NCI-H774 (cell line): ENCODE measurements around the gene IL20RA.
"Not testable (repeated sequence)": the region's sequence is repeated elsewhere in the genome, so short reads cannot be mapped to it uniquely, and the experiment has no call there.

Experiments
- DNase-seq: peaks from one replicate; lab custom pipeline; 2025; lab: John Stamatoyannopoulos, UW

The IL20RA gene

GRCh38 chr6:137044366-137045221 is at the start of gene IL20RA:
IL20RA (minus strand) TSS chr6:137044965; CDS start chr6:137044728, 237 bp downstream.
- DNase-seq = peak; percentile 52

GRCh38 chr6:137093183-137094069 is 48.7 kb upstream of the IL20RA start:
- DNase-seq = no peak

- DNase-seq = no peak
Measured at GRCh38 chr6:137092018-137092417, 47.3 kb upstream of the IL20RA start.

- DNase-seq = no peak
Measured at GRCh38 chr6:137089305-137089704, 44.5 kb upstream of the IL20RA start.

GRCh38 chr6:137087902-137088301 is 43.1 kb upstream of the IL20RA start:
- DNase-seq = no peak

GRCh38 chr6:137086031-137086430 is 41.3 kb upstream of the IL20RA start:
- DNase-seq = no peak

- no peak for DNase-seq
Measured at GRCh38 chr6:137084865-137085617, 40.3 kb upstream of the IL20RA start.

GRCh38 chr6:137084090-137084489 is 39.3 kb upstream of the IL20RA start:
- DNase-seq = no peak

- DNase-seq = no peak
Measured at GRCh38 chr6:137081997-137082396, 37.2 kb upstream of the IL20RA start.

- DNase-seq = no peak
Measured at GRCh38 chr6:137080711-137081110, 35.9 kb upstream of the IL20RA start.

- peak; percentile 75 for DNase-seq
Measured at GRCh38 chr6:137076277-137077068, 31.7 kb upstream of the IL20RA start.

- DNase-seq = not testable (repeated sequence)
Measured at GRCh38 chr6:137075790-137076189, 31.0 kb upstream of the IL20RA start.

- DNase-seq = no peak
Measured at GRCh38 chr6:137070303-137070702, 25.5 kb upstream of the IL20RA start.

GRCh38 chr6:137067399-137067798 is 22.6 kb upstream of the IL20RA start:
- no peak for DNase-seq

- no peak for DNase-seq
Measured at GRCh38 chr6:137058037-137058436, 13.3 kb upstream of the IL20RA start.

- DNase-seq = peak; percentile 14
Measured at GRCh38 chr6:137056121-137056880, 11.5 kb upstream of the IL20RA start.

- DNase-seq = no peak
Measured at GRCh38 chr6:137051790-137052472, 7.2 kb upstream of the IL20RA start.

GRCh38 chr6:137049095-137049494 is 4.3 kb upstream of the IL20RA start:
- DNase-seq = no peak

- no peak for DNase-seq
Measured at GRCh38 chr6:137046871-137047412, 2.2 kb upstream of the IL20RA start.
